ENCODE data around the gene ARVCF. TPM values are rescaled to one million over a fixed set of nuclear protein-coding genes. Genes with fewer than 3 reads are reported as not detected.

The ARVCF gene
- total RNA-seq, 1 donor, result 27.1 TPM

DNA sequence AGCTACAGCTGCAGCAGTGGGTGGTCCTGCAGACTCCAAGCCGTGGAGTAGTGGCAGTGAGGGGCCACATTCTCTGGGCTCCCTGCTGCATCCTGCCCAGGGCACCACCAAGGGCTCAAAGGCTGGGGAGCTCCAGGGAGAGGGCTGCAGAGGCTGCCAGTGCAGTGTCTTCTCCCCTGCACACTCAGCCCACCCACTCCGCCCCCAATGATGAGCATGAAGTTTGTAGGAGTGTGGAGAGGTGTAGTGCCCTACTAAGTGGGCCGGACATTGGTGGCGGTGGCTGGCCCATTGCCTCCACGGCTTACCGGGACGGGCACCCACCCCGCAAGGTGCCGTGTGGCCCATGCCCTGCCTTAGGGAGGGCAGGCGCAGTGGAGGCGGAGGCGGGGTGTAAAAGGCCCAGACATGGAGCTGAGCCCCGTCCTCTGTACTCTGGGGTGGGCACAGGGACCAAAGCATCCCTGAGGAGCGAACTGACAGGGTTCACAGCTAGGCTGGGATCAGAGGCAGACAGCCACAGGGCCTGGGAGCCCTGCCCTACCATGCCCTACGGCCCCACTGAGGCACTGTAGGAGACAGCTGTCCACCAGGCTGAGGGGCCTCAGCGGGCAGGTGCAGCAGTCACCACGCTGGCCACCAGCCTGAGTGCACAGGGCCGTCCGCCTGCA, 18.9 kb downstream of the ARVCF start:
- H3K4me2 ChIP-seq (ENCODE audit: insufficient read depth, low read length), result no peak overlapping the region
- TF ChIP-seq CTCF (IDR thresholded peaks at IDR 0.05; ENCODE audit: extremely low read depth, low read depth, low read length), result no peak
- no peaks in the 10 kb centered on the region for H4K20me1 ChIP-seq (ENCODE audit: insufficient read depth, low read length)
- H3K79me2 ChIP-seq (ENCODE audit: insufficient read depth, low read length), result no peaks in the 10 kb centered on the region
- peaks cover 29% of the 10 kb centered on the region for H3K4me1 ChIP-seq (ENCODE audit: insufficient read depth, low read length)
- no peaks in the 10 kb centered on the region for H3K36me3 ChIP-seq (ENCODE audit: insufficient read depth, low read length)
- no peak overlapping the region for H3K4me3 ChIP-seq (ENCODE audit: insufficient read depth, low read length)
- no peak overlapping the region for H2AFZ ChIP-seq (ENCODE audit: low read length)
- no peaks in the 10 kb centered on the region for H3K27me3 ChIP-seq (ENCODE audit: insufficient read depth, low read length)
- peak; percentile 66 for DNase-seq (ENCODE audit: insufficient read length, low spot score, missing footprints)
- no peak overlapping the region for H3K27ac ChIP-seq (ENCODE audit: low read depth, low read length)
- no peaks in the 10 kb centered on the region for H3K9me3 ChIP-seq (ENCODE audit: low read depth, low read length)

DNA sequence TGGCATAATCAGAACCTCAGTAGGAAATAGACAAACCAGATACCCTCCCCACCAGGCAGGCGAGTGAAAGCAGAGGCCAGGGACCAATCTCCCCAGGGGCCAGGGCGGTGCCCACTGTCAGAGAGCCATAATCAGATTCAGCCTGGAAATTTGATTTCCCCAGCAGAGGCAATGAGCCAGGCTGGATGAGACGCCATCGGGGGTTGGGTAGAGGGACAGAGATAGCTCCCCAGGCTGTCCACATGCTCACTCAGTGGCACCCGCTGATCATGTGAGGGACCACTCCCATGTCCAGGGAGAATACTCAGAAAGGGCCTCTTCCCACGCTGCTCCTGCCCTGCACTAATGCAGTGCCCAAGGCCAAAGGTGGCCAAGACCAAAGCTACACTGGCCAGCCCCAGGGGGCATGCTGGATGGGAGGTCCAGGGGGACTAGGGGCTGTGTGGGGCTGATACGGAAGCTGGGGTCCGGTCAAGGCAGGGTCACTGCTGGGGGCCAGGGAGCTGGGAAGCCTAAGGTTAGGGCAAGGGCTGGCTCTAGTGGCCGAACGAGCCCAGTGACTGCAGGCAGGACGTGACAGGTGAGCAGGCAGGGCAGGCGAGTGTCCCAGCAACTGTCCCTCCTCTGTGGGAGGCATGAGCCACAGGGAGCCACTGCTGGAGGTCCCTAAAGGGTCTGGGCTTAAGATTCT, 19.8 kb downstream of the ARVCF start:
- Histone ChIP-seq H3K27me3 (ENCODE audit: insufficient read depth, low read length) (no peaks in the 10 kb centered on the region), H3K4me3 (ENCODE audit: insufficient read depth, low read length) (no peak overlapping the region), H3K27ac (ENCODE audit: low read depth, low read length) (no peak overlapping the region), H4K20me1 (ENCODE audit: insufficient read depth, low read length) (no peaks in the 10 kb centered on the region), H3K9me3 (ENCODE audit: low read depth, low read length) (no peaks in the 10 kb centered on the region), H3K4me1 (ENCODE audit: insufficient read depth, low read length) (peaks cover 30% of the 10 kb centered on the region), H3K4me2 (ENCODE audit: insufficient read depth, low read length) (no peak overlapping the region), H3K79me2 (ENCODE audit: insufficient read depth, low read length) (no peaks in the 10 kb centered on the region), H3K36me3 (ENCODE audit: insufficient read depth, low read length) (no peaks in the 10 kb centered on the region), H2AFZ (ENCODE audit: low read length) (peak overlapping the region; percentile 35)
- DNase-seq (ENCODE audit: insufficient read length, low spot score, missing footprints), result peak; percentile 84
- TF ChIP-seq CTCF (IDR thresholded peaks at IDR 0.05; ENCODE audit: extremely low read depth, low read depth, low read length), result no peak

DNA sequence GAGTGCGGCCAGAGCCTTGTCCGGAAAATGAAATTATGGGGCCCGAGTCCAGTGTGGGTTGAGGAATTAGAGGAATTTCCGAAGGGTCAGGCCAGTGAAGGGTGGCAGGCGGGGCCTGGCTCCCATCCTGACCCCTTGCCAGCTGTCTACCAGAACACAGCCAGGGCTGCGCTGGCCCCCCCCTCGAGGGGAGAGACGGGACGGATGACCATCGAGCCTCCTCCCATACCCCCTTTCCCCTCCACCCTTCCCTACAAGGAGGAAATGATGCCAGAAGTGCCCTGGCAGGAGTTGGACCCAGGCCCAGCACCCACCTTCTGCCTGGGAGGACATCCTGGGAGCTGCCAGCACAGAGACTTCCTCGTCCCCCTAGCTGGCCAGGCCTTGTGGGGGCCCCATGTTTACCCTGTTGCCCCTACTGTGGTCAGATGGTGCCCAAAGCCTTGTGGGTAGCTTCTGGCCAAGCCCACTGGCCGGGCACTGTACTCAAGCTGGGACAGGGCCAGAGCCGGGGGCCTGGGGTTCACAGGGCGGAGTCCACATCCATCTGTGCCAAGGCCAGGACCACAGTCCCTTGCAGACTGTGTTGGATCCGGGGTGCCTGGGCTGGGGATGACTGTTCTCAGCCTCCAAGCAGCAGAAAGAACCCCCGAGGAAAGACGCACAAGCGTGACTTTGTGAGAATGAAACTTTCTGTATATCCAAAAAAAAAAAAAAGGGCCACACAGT, 20.8 kb downstream of the ARVCF start:
- H3K9me3 ChIP-seq (ENCODE audit: low read depth, low read length), result no peaks in the 10 kb centered on the region
- TF ChIP-seq CTCF (IDR thresholded peaks at IDR 0.05; ENCODE audit: extremely low read depth, low read depth, low read length), result no peak
- peaks cover 34% of the 10 kb centered on the region for H3K4me1 ChIP-seq (ENCODE audit: insufficient read depth, low read length)
- peak overlapping the region; percentile 70 for H3K4me2 ChIP-seq (ENCODE audit: insufficient read depth, low read length)
- peak overlapping the region; percentile 68 for H2AFZ ChIP-seq (ENCODE audit: low read length)
- no peaks in the 10 kb centered on the region for H3K79me2 ChIP-seq (ENCODE audit: insufficient read depth, low read length)
- peak overlapping the region; percentile 63 for H3K27ac ChIP-seq (ENCODE audit: low read depth, low read length)
- no peaks in the 10 kb centered on the region for H3K36me3 ChIP-seq (ENCODE audit: insufficient read depth, low read length)
- H3K27me3 ChIP-seq (ENCODE audit: insufficient read depth, low read length), result no peaks in the 10 kb centered on the region
- DNase-seq (ENCODE audit: insufficient read length, low spot score, missing footprints), result peak; percentile 97
- peak overlapping the region; percentile 38 for H3K4me3 ChIP-seq (ENCODE audit: insufficient read depth, low read length)
- H4K20me1 ChIP-seq (ENCODE audit: insufficient read depth, low read length), result no peaks in the 10 kb centered on the region
